Measurements from ENCODE around the gene PRMT7.

DNA sequence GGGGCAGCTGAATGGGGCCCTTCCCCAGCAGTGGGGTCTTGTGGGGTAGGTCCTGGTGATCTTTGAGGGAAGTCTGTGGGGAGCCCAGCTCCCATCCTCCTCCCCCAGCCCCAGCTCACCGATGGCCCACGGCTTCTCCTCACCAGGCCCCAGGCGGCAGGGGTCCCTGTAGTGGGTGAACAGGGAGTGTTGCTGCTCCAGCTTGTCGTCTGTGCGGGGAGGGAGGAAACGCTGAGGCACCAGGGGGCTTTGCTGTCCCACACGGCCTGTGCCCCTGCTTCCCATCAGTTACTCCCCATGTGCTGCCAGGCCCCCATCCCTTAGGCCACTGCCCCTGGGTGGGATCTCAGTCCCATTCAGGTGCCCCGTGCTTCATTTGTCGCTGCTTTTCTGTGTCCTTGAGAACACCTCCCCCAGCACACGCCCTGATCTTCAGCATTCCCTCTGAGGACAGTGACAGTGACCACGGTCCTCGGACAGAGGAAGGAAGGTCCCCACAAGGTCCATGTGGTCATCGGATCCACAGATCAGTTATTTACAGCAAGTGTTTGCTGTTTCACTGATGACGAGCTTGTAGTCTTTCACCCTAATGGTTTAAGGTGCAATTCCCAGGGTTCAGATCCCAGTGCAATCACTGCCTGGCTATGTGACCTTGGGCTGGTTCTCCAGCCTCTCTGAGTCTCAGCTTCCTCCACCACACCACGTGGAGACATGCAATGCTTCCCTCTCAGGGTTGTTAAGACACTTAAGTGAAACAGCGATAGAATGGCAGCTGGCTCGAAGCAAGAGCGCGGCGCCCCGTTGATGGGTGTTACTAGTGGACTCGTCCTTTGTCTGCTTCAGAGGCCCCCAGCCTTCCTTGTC is 53.1 kb downstream of the PRMT7 start:
- TF ChIP-seq, protein P1, sequence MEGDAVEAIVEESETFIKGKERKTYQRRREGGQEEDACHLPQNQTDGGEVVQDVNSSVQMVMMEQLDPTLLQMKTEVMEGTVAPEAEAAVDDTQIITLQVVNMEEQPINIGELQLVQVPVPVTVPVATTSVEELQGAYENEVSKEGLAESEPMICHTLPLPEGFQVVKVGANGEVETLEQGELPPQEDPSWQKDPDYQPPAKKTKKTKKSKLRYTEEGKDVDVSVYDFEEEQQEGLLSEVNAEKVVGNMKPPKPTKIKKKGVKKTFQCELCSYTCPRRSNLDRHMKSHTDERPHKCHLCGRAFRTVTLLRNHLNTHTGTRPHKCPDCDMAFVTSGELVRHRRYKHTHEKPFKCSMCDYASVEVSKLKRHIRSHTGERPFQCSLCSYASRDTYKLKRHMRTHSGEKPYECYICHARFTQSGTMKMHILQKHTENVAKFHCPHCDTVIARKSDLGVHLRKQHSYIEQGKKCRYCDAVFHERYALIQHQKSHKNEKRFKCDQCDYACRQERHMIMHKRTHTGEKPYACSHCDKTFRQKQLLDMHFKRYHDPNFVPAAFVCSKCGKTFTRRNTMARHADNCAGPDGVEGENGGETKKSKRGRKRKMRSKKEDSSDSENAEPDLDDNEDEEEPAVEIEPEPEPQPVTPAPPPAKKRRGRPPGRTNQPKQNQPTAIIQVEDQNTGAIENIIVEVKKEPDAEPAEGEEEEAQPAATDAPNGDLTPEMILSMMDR (optimal IDR thresholded peaks at IDR 0.05 in 1 of 3, IDR thresholded peaks at IDR 0.05 in 1 of 3, conservative IDR thresholded peaks at IDR 0.05 in 1 of 3; ENCODE audit: extremely low read depth in 1 of 3, insufficient read depth in 2 of 3, low read length in 3 of 3): no peak
- peak; percentile 6 for TF ChIP-seq EZH2 (IDR thresholded peaks at IDR 0.05; ENCODE audit: low read length)

Data from keratinocyte (primary cell).